Activated CD4-positive, alpha-beta T cell treated with anti-CD3 and anti-CD28 coated beads, Interleukin-2, amount 50 U/mL, for 4 hours (primary cell): ENCODE measurements around the gene ZHX3.

Source experiments
- DNase-seq, 2 experiments: peaks; one replicate each; pipeline ENCODE4 v3.0.0-alpha.2; 2020

The ZHX3 gene

DNA sequence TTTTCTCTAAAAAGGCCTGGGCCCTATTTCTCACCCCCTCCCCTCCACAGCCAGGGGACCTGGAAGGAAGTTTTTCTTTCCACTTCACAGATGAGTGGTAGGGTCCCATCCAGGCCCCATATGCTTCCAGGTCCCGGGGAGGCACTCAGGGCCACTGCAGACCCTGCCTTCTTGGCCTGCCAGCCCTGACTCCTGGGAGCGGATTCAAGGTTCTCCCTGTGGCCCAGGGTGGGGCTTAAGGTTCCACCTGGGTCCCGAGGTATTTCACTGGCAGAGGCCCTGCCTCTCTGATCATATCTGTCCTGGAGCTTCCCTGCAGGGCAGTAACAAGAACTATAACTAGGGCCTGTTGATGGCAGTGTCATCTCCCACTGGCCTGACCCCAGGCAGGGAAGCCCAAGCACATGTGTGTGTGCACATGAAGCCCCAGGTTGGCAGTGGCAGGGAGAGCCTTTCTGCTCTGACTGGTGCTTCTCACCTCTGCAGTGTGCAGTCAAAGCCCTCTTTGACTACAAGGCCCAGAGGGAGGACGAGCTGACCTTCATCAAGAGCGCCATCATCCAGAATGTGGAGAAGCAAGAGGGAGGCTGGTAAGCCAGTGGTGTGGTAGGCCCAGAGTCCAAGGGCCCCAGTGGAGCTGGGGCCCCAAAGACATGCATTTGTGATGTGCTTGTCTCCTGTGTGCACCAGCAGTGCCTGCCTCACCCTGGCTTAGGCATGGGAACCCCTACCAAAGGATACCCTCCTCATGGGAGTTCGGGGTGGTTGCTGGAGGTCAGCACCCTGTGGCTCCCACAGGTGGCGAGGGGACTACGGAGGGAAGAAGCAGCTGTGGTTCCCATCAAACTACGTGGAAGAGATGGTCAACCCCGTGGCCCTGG lies 149.0 kb downstream of the ZHX3 start:
- DNase-seq: no peak

DNA sequence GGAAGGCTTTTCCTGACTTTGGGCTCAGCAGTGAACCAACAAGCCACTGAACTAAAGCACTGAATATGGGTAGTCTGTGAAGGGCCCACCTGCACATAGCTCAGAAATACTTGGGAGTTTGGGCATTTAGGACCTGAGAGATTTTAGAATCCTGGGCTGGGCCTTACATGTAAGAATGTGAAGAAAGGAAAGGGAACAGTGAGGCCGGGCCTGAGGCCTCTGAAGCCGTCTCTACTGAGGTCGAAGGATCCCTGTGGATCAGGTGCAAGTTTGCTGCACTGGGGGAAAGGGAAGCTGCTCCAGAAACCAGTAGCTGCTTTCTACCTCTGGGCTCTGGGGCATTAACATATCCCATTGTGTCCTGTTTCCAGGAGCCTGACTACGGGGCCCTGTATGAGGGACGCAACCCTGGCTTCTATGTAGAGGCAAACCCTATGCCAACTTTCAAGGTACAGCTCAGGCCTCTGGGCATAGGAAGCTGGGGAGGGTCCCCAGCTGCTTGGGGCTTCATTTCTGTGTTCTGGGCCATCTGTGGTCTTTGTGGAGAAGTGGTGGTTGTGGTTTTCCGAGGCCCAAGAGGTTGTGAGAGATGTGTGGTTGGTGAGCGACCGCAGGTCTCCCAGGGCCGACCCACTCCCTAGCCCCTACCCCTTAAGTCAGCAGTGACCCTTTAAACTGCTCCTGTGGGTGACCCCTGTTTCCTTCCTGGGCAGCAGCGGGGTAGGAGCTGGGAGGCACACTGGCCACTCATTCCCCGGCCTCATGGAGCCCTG lies 149.9 kb downstream of the ZHX3 start:
- DNase-seq: no peak

GRCh38 chr20:41167118-41167470 lies 150.4 kb downstream of the ZHX3 start:
- DNase-seq: no peak

DNA sequence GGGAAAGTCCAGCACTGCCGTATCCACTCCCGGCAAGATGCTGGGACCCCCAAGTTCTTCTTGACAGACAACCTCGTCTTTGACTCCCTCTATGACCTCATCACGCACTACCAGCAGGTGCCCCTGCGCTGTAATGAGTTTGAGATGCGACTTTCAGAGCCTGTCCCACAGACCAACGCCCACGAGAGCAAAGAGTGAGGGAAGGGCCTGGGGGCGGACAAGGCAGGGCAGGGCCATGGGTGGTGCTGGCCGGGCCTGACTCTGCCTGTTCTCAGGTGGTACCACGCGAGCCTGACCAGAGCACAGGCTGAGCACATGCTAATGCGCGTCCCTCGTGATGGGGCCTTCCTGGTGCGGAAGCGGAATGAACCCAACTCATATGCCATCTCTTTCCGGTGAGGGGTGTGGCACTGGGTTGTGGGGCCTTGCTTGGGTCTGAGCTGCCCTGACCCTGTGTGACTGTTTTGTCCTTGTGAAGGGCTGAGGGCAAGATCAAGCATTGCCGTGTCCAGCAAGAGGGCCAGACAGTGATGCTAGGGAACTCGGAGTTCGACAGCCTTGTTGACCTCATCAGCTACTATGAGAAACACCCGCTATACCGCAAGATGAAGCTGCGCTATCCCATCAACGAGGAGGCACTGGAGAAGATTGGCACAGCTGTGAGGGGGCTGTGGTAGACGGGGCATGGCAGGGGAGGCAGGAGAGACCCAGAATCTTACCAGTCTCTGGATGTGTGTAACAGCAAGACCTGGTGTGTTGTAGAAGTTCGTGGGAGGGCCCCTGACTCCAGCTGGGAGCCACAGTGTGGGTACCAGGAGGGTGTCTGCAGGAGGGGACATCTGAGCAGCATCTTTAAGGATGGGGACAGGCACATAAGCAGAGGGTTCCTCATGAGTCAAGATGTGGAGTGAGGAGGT lies 151.1 kb downstream of the ZHX3 start:
- no peak for DNase-seq

- no peak for DNase-seq
Measured at GRCh38 chr20:41165001-41165882, 152.3 kb downstream of the ZHX3 start.

DNA sequence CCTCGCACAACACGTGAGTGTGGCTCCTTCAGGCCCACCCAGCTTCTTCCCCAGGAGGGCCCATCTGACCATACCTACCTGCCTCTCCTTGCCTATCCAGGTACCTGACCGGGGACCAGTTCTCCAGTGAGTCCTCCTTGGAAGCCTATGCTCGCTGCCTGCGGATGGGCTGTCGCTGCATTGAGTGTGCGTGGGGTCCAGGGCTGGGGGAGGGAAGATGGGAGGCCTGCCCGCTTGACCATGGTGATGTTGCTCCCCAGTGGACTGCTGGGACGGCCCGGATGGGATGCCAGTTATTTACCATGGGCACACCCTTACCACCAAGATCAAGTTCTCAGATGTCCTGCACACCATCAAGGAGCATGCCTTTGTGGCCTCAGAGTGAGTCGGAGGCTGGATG lies 153.7 kb downstream of the ZHX3 start:
- no peak for DNase-seq

- no peak for DNase-seq
Measured at GRCh38 chr20:41162396-41162795, 155.1 kb downstream of the ZHX3 start.

- DNase-seq: no peak
Measured at GRCh38 chr20:41161886-41162285, 155.6 kb downstream of the ZHX3 start.

GRCh38 chr20:41160686-41161085 lies 156.8 kb downstream of the ZHX3 start:
- DNase-seq: no peak

GRCh38 chr20:41159547-41159946 lies 158.0 kb downstream of the ZHX3 start:
- DNase-seq: no peak

- DNase-seq: no peak
Measured at GRCh38 chr20:41158082-41158625, 159.4 kb downstream of the ZHX3 start.

DNA sequence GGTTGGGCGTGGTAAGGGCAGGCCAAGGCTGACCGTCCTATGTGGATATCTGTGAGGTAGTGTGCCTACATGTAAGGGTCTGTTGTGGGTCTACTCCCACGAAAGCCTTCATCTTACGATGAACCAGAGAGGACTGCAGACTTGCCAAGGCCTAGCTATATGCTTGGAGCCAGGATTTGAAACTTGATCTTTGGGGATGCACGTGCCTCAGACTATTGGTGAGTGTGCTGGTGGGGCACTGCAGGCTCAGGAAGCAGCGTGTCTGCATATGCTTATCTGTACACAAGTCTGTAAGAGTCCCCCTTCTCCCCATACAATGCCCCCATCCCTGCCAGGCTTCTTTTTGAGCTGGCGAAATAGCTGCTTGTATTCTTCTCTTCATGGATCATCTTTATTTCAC lies 162.3 kb downstream of the ZHX3 start:
- DNase-seq: no peak

- no peak for DNase-seq
Measured at GRCh38 chr20:41154436-41155176, 162.9 kb downstream of the ZHX3 start.

- no peak for DNase-seq
Measured at GRCh38 chr20:41152108-41152757, 165.3 kb downstream of the ZHX3 start.

DNA sequence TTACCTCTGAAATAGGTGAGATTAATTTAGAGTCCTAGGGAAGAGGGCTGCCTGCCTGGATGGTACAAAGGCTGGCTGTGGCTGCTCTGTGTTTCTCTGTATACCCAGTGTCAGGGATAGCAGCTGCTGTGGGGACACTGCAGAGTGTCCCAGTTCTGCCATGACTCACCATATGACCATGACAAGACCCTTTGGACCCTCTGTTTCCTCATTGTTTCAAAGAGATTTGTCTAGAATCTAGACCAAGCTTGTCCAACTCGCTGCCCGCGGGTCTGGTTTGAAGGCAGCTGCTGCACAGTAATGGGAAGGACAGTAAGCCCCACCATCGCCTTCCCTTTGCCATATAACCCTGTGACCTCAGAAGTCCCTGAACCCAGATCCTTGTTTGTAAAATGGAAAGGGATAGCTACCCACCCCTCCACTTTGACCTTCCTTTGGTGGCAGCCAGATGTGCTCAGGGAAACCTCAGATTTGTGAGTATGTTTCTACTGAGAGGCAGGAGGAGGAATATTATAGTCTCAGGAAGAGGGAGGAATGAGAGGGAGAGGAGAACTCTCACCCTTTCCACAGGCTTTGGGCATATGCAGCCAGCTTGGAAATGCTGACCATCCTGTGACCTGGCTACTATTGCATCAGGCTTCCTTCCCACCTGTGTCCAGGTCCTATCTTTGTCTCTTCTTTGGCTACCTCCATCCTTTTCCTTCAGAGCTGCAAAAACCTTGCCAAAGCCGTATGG lies 166.2 kb downstream of the ZHX3 start:
- DNase-seq: no peak

DNA sequence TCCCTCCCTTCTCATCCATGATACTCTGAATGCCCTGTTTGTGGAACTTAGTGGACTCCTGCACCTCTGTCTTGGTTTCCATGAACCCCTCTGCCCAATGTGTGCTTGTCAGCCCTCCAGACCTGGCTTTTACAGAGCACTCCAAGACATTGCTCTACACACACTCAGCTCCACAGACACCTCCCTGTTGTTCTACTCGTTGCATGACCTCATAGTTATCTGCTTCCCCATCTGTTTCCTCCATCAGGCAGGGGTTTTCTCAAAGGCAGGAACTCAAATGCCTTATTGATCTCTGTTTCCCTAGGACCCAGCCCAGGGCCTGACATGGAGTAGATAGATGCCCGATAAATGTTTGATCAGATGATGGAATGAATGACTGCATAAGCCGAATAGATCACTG lies 166.9 kb downstream of the ZHX3 start:
- no peak for DNase-seq

- no peak for DNase-seq
Measured at GRCh38 chr20:41148942-41149341, 168.6 kb downstream of the ZHX3 start.

GRCh38 chr20:41147767-41148191 lies 169.8 kb downstream of the ZHX3 start:
- no peak for DNase-seq

DNA sequence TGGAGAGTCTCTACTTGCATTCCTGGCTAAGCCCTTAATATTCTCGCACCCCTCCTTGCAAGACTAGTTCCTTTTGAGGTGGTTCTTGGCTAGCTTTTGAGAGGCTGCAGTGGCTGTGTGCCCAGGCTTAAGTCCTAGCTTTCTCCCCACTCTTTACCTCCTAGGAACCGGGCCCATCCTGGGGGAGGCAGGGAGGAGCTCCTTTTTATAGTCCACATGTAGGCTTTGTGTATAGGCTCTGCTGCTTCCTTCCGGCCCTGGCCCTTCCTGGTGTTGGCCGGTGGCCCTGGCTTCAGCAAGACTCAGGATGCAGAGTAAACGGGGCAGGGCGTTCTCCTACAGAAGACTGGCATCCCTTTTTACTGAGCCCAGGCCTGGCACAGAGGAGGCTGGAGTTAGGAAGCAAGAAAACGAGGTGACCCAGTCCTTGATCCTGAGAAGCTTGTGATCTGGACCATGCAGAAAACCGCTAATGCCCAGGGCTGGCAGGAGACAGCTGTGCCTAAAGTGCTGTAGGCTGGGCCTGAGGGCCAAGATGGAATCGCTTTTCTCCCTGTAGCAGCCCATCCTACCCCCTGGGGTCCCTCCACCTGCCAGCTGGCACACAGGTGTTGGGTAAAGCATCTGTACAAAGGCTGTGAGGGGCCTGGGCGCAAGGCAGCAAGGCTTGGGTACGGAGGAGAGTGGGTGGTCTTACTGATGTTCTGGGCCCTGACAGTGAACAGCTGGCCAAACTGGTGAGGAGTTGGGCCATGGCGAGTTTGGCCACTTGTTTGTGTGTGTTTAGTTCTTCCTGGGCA lies 171.5 kb downstream of the ZHX3 start:
- DNase-seq: no peak
